ENCODE data around the gene FOXD4.
A peak's percentile ranks its signal among the peaks of the same experiment; 100 is the strongest.
"Not testable (repeated sequence)": the region's sequence is repeated elsewhere in the genome, so short reads cannot be mapped to it uniquely, and the experiment has no call there.

The FOXD4 gene

DNA sequence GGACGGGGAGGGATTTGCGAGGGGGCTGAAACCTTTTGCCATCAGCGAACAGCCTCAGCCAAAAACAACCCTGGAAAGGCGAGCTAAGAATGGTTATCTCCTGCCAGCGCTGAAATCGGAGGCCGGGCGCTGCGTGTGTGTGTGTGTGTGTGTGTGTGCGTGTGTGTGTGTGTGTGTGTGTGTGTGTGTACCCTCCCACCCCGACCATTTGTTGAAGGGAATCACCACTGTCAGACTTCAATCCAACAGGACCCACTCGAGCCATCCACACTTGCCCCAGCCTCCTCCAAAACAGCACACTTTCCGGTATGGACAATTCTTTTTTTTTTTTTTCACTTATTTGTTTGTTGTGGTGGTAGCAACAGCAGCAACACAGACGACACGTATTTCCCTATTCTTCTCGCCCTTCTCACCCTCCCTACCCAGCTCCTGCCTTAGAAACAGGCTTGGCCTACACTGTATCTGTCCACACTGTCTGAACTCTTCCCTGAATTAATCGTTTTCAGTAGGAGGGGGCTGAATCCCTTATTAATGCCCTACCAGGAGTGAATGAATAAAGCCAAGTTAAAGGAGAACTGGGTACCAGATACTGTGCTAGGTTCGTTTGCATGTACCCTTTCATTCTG is 44.2 kb downstream of the FOXD4 start:
- H3K9me3 ChIP-seq (ENCODE audit: control extremely low read depth in 1 of 5, control insufficient read depth in 4 of 5, insufficient read depth in 2 of 5, low read depth in 1 of 5, low read length in 4 of 5); H3K4me1 ChIP-seq (ENCODE audit: control extremely low read depth in 1 of 4, control insufficient read depth in 4 of 4, insufficient read depth in 4 of 4, low read length in 3 of 4); CTCF ChIA-PET; H3K36me3 ChIP-seq (ENCODE audit: control insufficient read depth in 4 of 4, insufficient read depth in 4 of 4, low read length in 3 of 4); H3K27ac ChIP-seq (ENCODE audit: insufficient read depth in 1 of 2, low read depth in 1 of 2, low read length in 2 of 2, poor library complexity in 1 of 2, severe bottlenecking in 2 of 2); POLR2A ChIA-PET: not testable (repeated sequence)
- WGBS (ENCODE audit: insufficient coverage): no CpG with 5 or more reads among the region's 18 CpGs
- Histone ChIP-seq H3K4me3 (ENCODE audit: control insufficient read depth in 1 of 7, extremely low read depth in 1 of 7, insufficient read depth in 4 of 7, low read depth in 2 of 7, low read length in 6 of 7) (peak overlapping the region in 4 of 7 experiments; percentile 35 to 71 (median 60)), H3K27me3 (replicated peaks in 2 of 5; ENCODE audit: control insufficient read depth in 4 of 5, insufficient read depth in 5 of 5, low read length in 4 of 5) (peaks cover 0 to 13% (median 3%) of the 10 kb centered on the region in 5 experiments)
- DNase-seq: peak in 2 of 3 donors; percentile 15 to 24

DNA sequence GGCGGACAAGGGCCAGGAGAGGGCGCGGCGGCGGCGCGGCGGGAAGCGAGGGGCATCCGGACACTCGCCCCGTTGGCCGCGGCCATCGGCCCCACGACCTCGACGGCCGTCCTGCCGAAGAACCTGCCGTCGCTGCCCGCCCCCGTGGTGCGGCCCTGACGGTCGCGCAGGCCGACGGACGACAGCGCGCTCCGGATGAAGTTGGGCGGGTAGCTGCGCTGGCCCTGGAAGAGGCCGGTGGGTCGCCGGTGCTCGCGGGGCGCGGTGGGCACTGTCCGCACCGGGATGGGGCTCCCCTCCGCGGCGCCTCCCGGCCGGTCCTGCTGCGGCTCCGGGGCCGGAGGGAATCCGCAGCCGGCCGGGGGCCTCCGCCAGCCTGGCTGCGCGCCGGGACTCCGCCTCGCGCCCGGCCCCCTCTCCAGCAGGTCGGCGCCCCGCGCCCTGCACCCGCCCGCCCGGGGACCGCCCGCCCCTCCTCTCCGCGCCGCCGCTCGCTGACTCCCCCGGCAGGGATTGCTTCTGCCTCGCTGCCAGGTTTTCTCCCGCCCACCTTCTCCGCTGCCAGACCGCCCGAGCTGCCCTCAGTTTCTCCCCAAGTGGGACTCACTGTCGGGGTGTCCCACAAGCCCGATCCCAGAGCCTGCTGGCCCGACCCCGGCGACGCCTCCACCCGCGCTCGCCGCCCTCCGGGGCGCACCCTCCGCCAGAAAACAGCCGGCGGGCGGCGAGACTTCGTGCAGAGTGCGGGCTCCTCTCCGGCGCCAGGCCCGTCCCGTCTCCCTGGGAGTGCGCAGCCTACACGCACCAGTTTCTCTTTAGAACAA is 44.9 kb downstream of the FOXD4 start:
- CTCF ChIA-PET; H3K4me1 ChIP-seq (ENCODE audit: control extremely low read depth in 1 of 4, control insufficient read depth in 4 of 4, insufficient read depth in 4 of 4, low read length in 3 of 4); POLR2A ChIA-PET; H3K9me3 ChIP-seq (ENCODE audit: control extremely low read depth in 1 of 5, control insufficient read depth in 4 of 5, insufficient read depth in 2 of 5, low read depth in 1 of 5, low read length in 4 of 5); H3K36me3 ChIP-seq (ENCODE audit: control insufficient read depth in 4 of 4, insufficient read depth in 4 of 4, low read length in 3 of 4); H3K27ac ChIP-seq (ENCODE audit: insufficient read depth in 1 of 2, low read depth in 1 of 2, low read length in 2 of 2, poor library complexity in 1 of 2, severe bottlenecking in 2 of 2): not testable (repeated sequence)
- under 1% methylated on average over 64 of the region's 109 CpGs for WGBS (ENCODE audit: insufficient coverage)
- peaks cover 0 to 13% (median 3%) of the 10 kb centered on the region in 5 experiments for H3K27me3 ChIP-seq (replicated peaks in 2 of 5; ENCODE audit: control insufficient read depth in 4 of 5, insufficient read depth in 5 of 5, low read length in 4 of 5)
- peak overlapping the region in 6 of 7 experiments; percentile 35 to 71 (median 54) for H3K4me3 ChIP-seq (ENCODE audit: control insufficient read depth in 1 of 7, extremely low read depth in 1 of 7, insufficient read depth in 4 of 7, low read depth in 2 of 7, low read length in 6 of 7)
- DNase-seq: peak in 2 of 3 donors; percentile 25 to 51
